WTC11 (cell line): ENCODE measurements around the gene METTL24. TPM values are rescaled to one million over a fixed set of nuclear protein-coding genes. Genes with fewer than 3 reads are reported as not detected.

Experiments used
- ATAC-seq: fragments of 200-7000 bp; cut with Tn5 transposase; 2 replicates; pipeline ENCODE4 v1.10.0; 2021; ENCODE audit warnings: mild to moderate bottlenecking, moderate library complexity
- CTCF ChIA-PET: fragments of 300-600 bp; sonication (Branson Sonifier 250); formaldehyde crosslinking; loops from one replicate; lab custom pipeline; 2021; ENCODE audit warnings: antibody characterized with exemption; lab: Charles Lee
- POLR2A ChIA-PET: fragments of 350-600 bp; sonication (Branson Sonifier 250); formaldehyde crosslinking; loops from one replicate; lab custom pipeline; 2021; ENCODE audit warnings: antibody characterized with exemption; lab: Charles Lee
- DNase-seq: peaks from one replicate; pipeline ENCODE4 v3.0.0; 2021; ENCODE audit warnings: low spot score
- H3K27ac Mint-ChIP-seq: 2 replicates; pipeline ENCODE4 v1.8.0; 2021; ENCODE audit warnings: mixed read lengths
- H3K27me3 Mint-ChIP-seq: 2 replicates; pipeline ENCODE4 v1.8.0; 2021; ENCODE audit warnings: low read depth, mild to moderate bottlenecking, moderate library complexity, mixed read lengths
- H3K36me3 Mint-ChIP-seq: 2 replicates; pipeline ENCODE4 v1.8.0; 2021; ENCODE audit warnings: mixed read lengths
- H3K4me1 Mint-ChIP-seq: 2 replicates; pipeline ENCODE4 v1.8.0; 2022; ENCODE audit warnings: mixed read lengths
- H3K4me3 Mint-ChIP-seq: 2 replicates; pipeline ENCODE4 v1.8.0; 2021; ENCODE audit warnings: mild to moderate bottlenecking, moderate library complexity, mixed read lengths
- H3K9me3 Mint-ChIP-seq: 2 replicates; pipeline ENCODE4 v1.8.0; 2021; ENCODE audit warnings: mixed read lengths
- ATF2 ChIP-seq: sonication (generic); formaldehyde crosslinking; IDR thresholded peaks from 2 replicates; pipeline ENCODE4 v1.8.1; 2022; ENCODE audit warnings: low read depth, missing genetic modification reagents, borderline replicate concordance
- CREM ChIP-seq: sonication (generic); formaldehyde crosslinking; IDR thresholded peaks from 2 replicates; pipeline ENCODE4 v1.8.1; 2022; ENCODE audit warnings: mild to moderate bottlenecking, missing genetic modification reagents, moderate library complexity
- ETV6 ChIP-seq: sonication (generic); formaldehyde crosslinking; IDR thresholded peaks from 2 replicates; pipeline ENCODE4 v1.8.1; 2022; ENCODE audit warnings: mild to moderate bottlenecking, missing genetic modification reagents
- IRF1 ChIP-seq: sonication (generic); formaldehyde crosslinking; IDR thresholded peaks from 2 replicates; pipeline ENCODE4 v1.8.0; 2023; ENCODE audit warnings: missing genetic modification reagents
- JAZF1 ChIP-seq: fragments of 250-450 bp; sonication (Bioruptor Pico); IDR thresholded peaks from 2 replicates; pipeline ENCODE4 v1.9.0; 2021; ENCODE audit warnings: moderate library complexity, mild to moderate bottlenecking, inconsistent platforms
- MLX ChIP-seq: sonication (generic); formaldehyde crosslinking; IDR thresholded peaks from 2 replicates; pipeline ENCODE4 v1.8.1; 2023; ENCODE audit warnings: mild to moderate bottlenecking, missing genetic modification reagents, moderate library complexity
- PRRX2 ChIP-seq: fragments of 250-450 bp; sonication (Bioruptor Pico); IDR thresholded peaks from 2 replicates; pipeline ENCODE4 v1.8.0; 2021; ENCODE audit warnings: mild to moderate bottlenecking
- RORB ChIP-seq: fragments of 250-450 bp; sonication (Bioruptor Pico); IDR thresholded peaks from 2 replicates; pipeline ENCODE4 v1.9.0; 2021; ENCODE audit warnings: mild to moderate bottlenecking
- TCF7 ChIP-seq: sonication (generic); formaldehyde crosslinking; IDR thresholded peaks from 2 replicates; pipeline ENCODE4 v1.8.0; 2022; ENCODE audit warnings: mild to moderate bottlenecking, low read depth, missing genetic modification reagents, moderate library complexity
- ZBTB21 ChIP-seq: sonication (generic); formaldehyde crosslinking; IDR thresholded peaks from 2 replicates; pipeline ENCODE4 v1.8.1; 2023; ENCODE audit warnings: mild to moderate bottlenecking, missing genetic modification reagents, borderline replicate concordance
- ZNF317 ChIP-seq: sonication (generic); formaldehyde crosslinking; IDR thresholded peaks from 2 replicates; pipeline ENCODE4 v1.8.1; 2023; ENCODE audit warnings: low read depth, mild to moderate bottlenecking, moderate library complexity, missing genetic modification reagents, borderline replicate concordance
- ZNF396 ChIP-seq: fragments of 250-450 bp; sonication (Bioruptor Pico); IDR thresholded peaks from 2 replicates; pipeline ENCODE4 v1.8.0; 2021; ENCODE audit warnings: mild to moderate bottlenecking, moderate library complexity, borderline replicate concordance
- total RNA-seq: library from RNA; stranded (reverse); gene quantifications from 3 replicates; pipeline ENCODE4 v1.2.3, GENCODE V29; 2021
- TF ChIP-seq, protein P1 (sequence below): fragments of 200-600 bp; IDR thresholded peaks from 2 replicates; pipeline ENCODE4 v1.8.0; 2022; ENCODE audit warnings: antibody characterized with exemption
- TF ChIP-seq, protein P2 (sequence below): sonication (generic); formaldehyde crosslinking; IDR thresholded peaks from 2 replicates; pipeline ENCODE4 v1.8.1; 2023; ENCODE audit warnings: mild to moderate bottlenecking, missing genetic modification reagents, borderline replicate concordance
- TF ChIP-seq, protein P3 (sequence below): sonication (generic); formaldehyde crosslinking; IDR thresholded peaks from 2 replicates; pipeline ENCODE4 v1.8.1; 2022; ENCODE audit warnings: missing genetic modification reagents, borderline replicate concordance
- TF ChIP-seq, protein P4 (sequence below): fragments of 250-450 bp; sonication (Bioruptor Pico); IDR thresholded peaks from 2 replicates; pipeline ENCODE4 v1.9.0; 2021; ENCODE audit warnings: moderate library complexity, mild to moderate bottlenecking, inconsistent platforms, borderline replicate concordance
- TF ChIP-seq, protein P5 (sequence below): fragments of 250-450 bp; sonication (Bioruptor Pico); IDR thresholded peaks from 2 replicates; pipeline ENCODE4 v1.8.0; 2021; ENCODE audit warnings: mild to moderate bottlenecking
- TF ChIP-seq, protein P6 (sequence below): fragments of 250-450 bp; sonication (Bioruptor Pico); conservative IDR thresholded peaks from 2 replicates; pipeline ENCODE4 v1.9.0; 2021; ENCODE audit warnings: mild to moderate bottlenecking

The METTL24 gene
- total RNA-seq, 1 experiment from 2014 or later: 0.31 TPM

- Mint-ChIP-seq H3K27me3 (no peaks in the 10 kb centered on the region), H3K9me3 (peaks cover 18% of the 10 kb centered on the region), H3K4me3 (no peak overlapping the region), H3K4me1 (peaks cover 7% of the 10 kb centered on the region), H3K27ac (no peak overlapping the region), H3K36me3 (0 out of 2 replicates have a peak, but pooled peaks cover 2% of the 10 kb centered on the region)
- ChIA-PET POLR2A (no interaction called here), CTCF (no interaction called here)
- TF ChIP-seq, protein P1, sequence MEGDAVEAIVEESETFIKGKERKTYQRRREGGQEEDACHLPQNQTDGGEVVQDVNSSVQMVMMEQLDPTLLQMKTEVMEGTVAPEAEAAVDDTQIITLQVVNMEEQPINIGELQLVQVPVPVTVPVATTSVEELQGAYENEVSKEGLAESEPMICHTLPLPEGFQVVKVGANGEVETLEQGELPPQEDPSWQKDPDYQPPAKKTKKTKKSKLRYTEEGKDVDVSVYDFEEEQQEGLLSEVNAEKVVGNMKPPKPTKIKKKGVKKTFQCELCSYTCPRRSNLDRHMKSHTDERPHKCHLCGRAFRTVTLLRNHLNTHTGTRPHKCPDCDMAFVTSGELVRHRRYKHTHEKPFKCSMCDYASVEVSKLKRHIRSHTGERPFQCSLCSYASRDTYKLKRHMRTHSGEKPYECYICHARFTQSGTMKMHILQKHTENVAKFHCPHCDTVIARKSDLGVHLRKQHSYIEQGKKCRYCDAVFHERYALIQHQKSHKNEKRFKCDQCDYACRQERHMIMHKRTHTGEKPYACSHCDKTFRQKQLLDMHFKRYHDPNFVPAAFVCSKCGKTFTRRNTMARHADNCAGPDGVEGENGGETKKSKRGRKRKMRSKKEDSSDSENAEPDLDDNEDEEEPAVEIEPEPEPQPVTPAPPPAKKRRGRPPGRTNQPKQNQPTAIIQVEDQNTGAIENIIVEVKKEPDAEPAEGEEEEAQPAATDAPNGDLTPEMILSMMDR: no peak
- TF ChIP-seq, protein P2, sequence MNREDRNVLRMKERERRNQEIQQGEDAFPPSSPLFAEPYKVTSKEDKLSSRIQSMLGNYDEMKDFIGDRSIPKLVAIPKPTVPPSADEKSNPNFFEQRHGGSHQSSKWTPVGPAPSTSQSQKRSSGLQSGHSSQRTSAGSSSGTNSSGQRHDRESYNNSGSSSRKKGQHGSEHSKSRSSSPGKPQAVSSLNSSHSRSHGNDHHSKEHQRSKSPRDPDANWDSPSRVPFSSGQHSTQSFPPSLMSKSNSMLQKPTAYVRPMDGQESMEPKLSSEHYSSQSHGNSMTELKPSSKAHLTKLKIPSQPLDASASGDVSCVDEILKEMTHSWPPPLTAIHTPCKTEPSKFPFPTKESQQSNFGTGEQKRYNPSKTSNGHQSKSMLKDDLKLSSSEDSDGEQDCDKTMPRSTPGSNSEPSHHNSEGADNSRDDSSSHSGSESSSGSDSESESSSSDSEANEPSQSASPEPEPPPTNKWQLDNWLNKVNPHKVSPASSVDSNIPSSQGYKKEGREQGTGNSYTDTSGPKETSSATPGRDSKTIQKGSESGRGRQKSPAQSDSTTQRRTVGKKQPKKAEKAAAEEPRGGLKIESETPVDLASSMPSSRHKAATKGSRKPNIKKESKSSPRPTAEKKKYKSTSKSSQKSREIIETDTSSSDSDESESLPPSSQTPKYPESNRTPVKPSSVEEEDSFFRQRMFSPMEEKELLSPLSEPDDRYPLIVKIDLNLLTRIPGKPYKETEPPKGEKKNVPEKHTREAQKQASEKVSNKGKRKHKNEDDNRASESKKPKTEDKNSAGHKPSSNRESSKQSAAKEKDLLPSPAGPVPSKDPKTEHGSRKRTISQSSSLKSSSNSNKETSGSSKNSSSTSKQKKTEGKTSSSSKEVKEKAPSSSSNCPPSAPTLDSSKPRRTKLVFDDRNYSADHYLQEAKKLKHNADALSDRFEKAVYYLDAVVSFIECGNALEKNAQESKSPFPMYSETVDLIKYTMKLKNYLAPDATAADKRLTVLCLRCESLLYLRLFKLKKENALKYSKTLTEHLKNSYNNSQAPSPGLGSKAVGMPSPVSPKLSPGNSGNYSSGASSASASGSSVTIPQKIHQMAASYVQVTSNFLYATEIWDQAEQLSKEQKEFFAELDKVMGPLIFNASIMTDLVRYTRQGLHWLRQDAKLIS (CRISPR knock-in tag): no peak
- TF ChIP-seq, protein P3, sequence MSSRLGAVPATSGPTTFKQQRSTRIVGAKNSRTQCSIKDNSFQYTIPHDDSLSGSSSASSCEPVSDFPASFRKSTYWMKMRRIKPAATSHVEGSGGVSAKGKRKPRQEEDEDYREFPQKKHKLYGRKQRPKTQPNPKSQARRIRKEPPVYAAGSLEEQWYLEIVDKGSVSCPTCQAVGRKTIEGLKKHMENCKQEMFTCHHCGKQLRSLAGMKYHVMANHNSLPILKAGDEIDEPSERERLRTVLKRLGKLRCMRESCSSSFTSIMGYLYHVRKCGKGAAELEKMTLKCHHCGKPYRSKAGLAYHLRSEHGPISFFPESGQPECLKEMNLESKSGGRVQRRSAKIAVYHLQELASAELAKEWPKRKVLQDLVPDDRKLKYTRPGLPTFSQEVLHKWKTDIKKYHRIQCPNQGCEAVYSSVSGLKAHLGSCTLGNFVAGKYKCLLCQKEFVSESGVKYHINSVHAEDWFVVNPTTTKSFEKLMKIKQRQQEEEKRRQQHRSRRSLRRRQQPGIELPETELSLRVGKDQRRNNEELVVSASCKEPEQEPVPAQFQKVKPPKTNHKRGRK (CRISPR knock-in tag): no peak
- no peak for TF ChIP-seq RORB (CRISPR knock-in tag)
- no peak for TF ChIP-seq PRRX2
- TF ChIP-seq, protein P4, sequence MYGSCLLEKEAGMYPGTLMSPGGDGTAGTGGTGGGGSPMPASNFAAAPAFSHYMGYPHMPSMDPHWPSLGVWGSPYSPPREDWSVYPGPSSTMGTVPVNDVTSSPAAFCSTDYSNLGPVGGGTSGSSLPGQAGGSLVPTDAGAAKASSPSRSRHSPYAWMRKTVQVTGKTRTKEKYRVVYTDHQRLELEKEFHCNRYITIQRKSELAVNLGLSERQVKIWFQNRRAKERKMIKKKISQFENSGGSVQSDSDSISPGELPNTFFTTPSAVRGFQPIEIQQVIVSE (CRISPR knock-in tag): no peak
- no peak for TF ChIP-seq ZBTB21 (CRISPR knock-in tag)
- TF ChIP-seq JAZF1 (CRISPR knock-in tag): no peak
- TF ChIP-seq MLX (CRISPR knock-in tag): no peak
- TF ChIP-seq, protein P5, sequence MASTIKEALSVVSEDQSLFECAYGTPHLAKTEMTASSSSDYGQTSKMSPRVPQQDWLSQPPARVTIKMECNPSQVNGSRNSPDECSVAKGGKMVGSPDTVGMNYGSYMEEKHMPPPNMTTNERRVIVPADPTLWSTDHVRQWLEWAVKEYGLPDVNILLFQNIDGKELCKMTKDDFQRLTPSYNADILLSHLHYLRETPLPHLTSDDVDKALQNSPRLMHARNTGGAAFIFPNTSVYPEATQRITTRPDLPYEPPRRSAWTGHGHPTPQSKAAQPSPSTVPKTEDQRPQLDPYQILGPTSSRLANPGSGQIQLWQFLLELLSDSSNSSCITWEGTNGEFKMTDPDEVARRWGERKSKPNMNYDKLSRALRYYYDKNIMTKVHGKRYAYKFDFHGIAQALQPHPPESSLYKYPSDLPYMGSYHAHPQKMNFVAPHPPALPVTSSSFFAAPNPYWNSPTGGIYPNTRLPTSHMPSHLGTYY (CRISPR knock-in tag): no peak
- TF ChIP-seq, protein P6, sequence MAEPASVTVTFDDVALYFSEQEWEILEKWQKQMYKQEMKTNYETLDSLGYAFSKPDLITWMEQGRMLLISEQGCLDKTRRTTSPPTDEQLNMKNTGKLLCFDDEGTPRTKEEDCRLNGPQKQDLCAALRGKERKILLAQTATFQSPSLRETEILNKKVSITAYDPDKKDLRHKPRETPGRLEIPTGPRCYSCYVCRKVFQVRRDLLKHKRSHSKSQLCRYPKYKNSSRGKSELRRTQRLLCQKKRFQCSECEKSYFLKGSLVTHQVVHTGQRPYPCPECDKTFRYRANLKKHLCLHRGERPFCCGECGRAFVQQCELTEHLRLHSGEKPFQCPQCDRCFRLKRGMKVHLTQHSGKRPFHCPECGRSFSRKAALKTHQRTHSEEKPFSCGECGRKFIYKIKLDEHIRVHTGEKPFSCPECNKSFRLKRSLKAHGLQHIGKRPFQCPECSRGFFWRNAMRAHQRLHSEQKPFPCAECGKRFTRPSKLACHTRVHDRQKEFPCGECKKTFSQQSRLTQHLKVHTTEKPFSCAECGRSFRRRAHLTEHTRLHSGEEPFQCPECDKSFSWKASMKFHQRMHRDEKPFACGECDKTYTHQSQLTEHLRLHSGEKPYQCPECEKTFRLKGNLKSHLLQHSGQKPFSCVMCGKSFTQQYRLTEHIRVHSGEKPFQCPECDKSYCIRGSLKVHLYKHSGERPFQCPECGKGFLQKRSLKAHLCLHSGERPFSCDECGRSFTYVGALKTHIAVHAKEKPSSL (CRISPR knock-in tag): no peak
- TF ChIP-seq TCF7 (CRISPR knock-in tag): no peak
- no peak for TF ChIP-seq ZNF317
- TF ChIP-seq ATF2: no peak
- no peak for TF ChIP-seq ETV6 (CRISPR knock-in tag)
- no peak for TF ChIP-seq IRF1
- no peak for TF ChIP-seq ZNF396 (CRISPR knock-in tag)
- no peak for TF ChIP-seq CREM (CRISPR knock-in tag)
- no peak for DNase-seq
- ATAC-seq: no peak
Observed at GRCh38 chr6:110287462-110288341, 70.4 kb downstream of the METTL24 start.
